ENCODE data around the gene VPS45. TPM values are rescaled to one million over a fixed set of nuclear protein-coding genes. Genes with fewer than 3 reads are reported as not detected.

VPS45 gene
- total and polyA plus RNA-seq, 2 of the 8 experiments (the other 6 are each of a cell fraction or from before 2014, with no cell fraction given): 19.1 to 27.6 TPM

GRCh38 chr1:150066838-150067183 is 765 bp upstream of the VPS45 start:
- H3K4me3 ChIP-seq (ENCODE audit: extremely low read depth in 1 of 4, insufficient read depth in 2 of 4, low read depth in 3 of 4, low read length in 4 of 4): peak overlapping the region; percentile 81 to 95 (median 91)
- H3K9me3 ChIP-seq (ENCODE audit: insufficient read depth in 2 of 2, low read depth in 1 of 2, low read length in 1 of 2): no peaks in the 10 kb centered on the region
- H3K23ac ChIP-seq (ENCODE audit: insufficient read length): no peak overlapping the region
- no peaks in the 10 kb centered on the region for H3K4me1 ChIP-seq (replicated peaks in 1 of 4; ENCODE audit: control insufficient read depth in 3 of 4, insufficient read depth in 4 of 4, low read length in 3 of 4)
- peak overlapping the region; percentile 85 to 97 (median 94) for H3K9ac ChIP-seq (replicated peaks in 1 of 4; ENCODE audit: extremely low read depth in 1 of 4, low read depth in 3 of 4, low read length in 3 of 4)
- H3K27ac ChIP-seq (ENCODE audit: low read depth, low read length): peak overlapping the region; percentile 93
- H2BK15ac ChIP-seq (ENCODE audit: low read length): no peak overlapping the region
- peak overlapping the region; percentile 66 to 91 for H3K4me2 ChIP-seq (ENCODE audit: insufficient read depth in 1 of 2, low read depth in 2 of 2, low read length in 2 of 2)
- H3K79me2 ChIP-seq (ENCODE audit: control insufficient read depth in 1 of 2, insufficient read depth in 2 of 2, low read length in 2 of 2): 0 out of 4 replicates have a peak, but pooled peaks cover 0 to 7% of the 10 kb centered on the region in 2 experiments
- no peaks in the 10 kb centered on the region for H4K20me1 ChIP-seq (replicated peaks in 1 of 2; ENCODE audit: control insufficient read depth in 1 of 2, insufficient read depth in 2 of 2, low read length in 2 of 2)
- peak overlapping the region; percentile 100; the same call in 1 of the 2 replicates for H4K8ac ChIP-seq (ENCODE audit: extremely low read depth, insufficient read depth, low read length)
- H3K23me2 ChIP-seq (ENCODE audit: low read depth, low read length): no peaks in the 10 kb centered on the region
- H3K36me3 ChIP-seq (ENCODE audit: control insufficient read depth in 2 of 4, insufficient read depth in 4 of 4, low read length in 3 of 4): peaks cover 0 to 5% (median 2%) of the 10 kb centered on the region in 4 experiments; a peak in 3 of 8 replicates
- no peak overlapping the region for H2BK120ac ChIP-seq (replicated peaks; ENCODE audit: low read depth, low read length)
- H3K27me3 ChIP-seq (replicated peaks in 1 of 4; ENCODE audit: control insufficient read depth in 3 of 4, extremely low read depth in 1 of 4, insufficient read depth in 3 of 4, low read length in 3 of 4): no peaks in the 10 kb centered on the region
- ChIA-PET CTCF (ENCODE audit: partially characterized antibody) (interaction anchor here (0.6 kb wide), 1 partner anchor 13 kb away, joined by 3 read pairs; no protein-coding TSS in a partner anchor), POLR2A (ENCODE audit: partially characterized antibody) (interaction anchor here (1.0 to 2.7 kb wide), 10 partner anchors 10 to 182 kb away, joined by 3 to 24 read pairs (median 5); partner anchors contain the start of gene OTUD7B)
- H4K91ac ChIP-seq (replicated peaks; ENCODE audit: insufficient read length, low read length): peak overlapping the region; percentile 42
- peak overlapping the region; percentile 72; the same call in 1 of the 2 replicates for H3K18ac ChIP-seq (ENCODE audit: extremely low read depth, low read length)
- no peak overlapping the region; the same call in 1 of the 2 replicates for H2BK12ac ChIP-seq (ENCODE audit: low read depth, low read length)
- no peak overlapping the region for H3K56ac ChIP-seq (replicated peaks; ENCODE audit: insufficient read length, low read depth, low read length)
- H3K14ac ChIP-seq (ENCODE audit: insufficient read length): no peak overlapping the region
- no peak overlapping the region for H2BK20ac ChIP-seq (ENCODE audit: low read length)
- no peaks in the 10 kb centered on the region for H3K79me1 ChIP-seq (ENCODE audit: low read depth, low read length)
- peak overlapping the region; percentile 55 for H4K5ac ChIP-seq (ENCODE audit: insufficient read length, low read depth, low read length)
- H2BK5ac ChIP-seq (ENCODE audit: low read depth, low read length): peak overlapping the region; percentile 99
- no peak overlapping the region for H3K4ac ChIP-seq (replicated peaks; ENCODE audit: insufficient read length, low read depth, low read length)
- whole genome bisulfite sequencing, 2 experiments (ENCODE audit: extremely low coverage in 1 of 2, insufficient coverage in 1 of 2, insufficient read length in 1 of 2, insufficient replicate concordance in 2 of 2, low coverage in 1 of 2, low lambda C conversion rate in 2 of 2, missing lambda C conversion rate in 1 of 2): 2% methylated on average over 18 of the region's 18 CpGs; no CpG with 5 or more reads in 1 of the 2 experiments
- peak; percentile 5 to 79 for DNase-seq (ENCODE audit: low read depth in 1 of 2, low spot score in 2 of 2)
- FAIRE-seq: no peak
- H2AK5ac ChIP-seq (ENCODE audit: low read depth, low read length): no peak overlapping the region; the same call in 1 of the 2 replicates
- H2AFZ ChIP-seq (ENCODE audit: low read length): peak overlapping the region; percentile 98
- no peak for TF ChIP-seq RNF2 (IDR thresholded peaks at IDR 0.05; ENCODE audit: borderline replicate concordance, low read depth, low read length, missing control alignments, poor library complexity, severe bottlenecking)
- TF ChIP-seq SUZ12 (IDR thresholded peaks at IDR 0.05; ENCODE audit: low read length): no peak
- no peak for TF ChIP-seq JUND (IDR thresholded peaks at IDR 0.05; ENCODE audit: low read length)
- TF ChIP-seq ZNF274 (IDR thresholded peaks at IDR 0.05; ENCODE audit: borderline replicate concordance, extremely low read depth, low read length): no peak
- TF ChIP-seq KDM1A (IDR thresholded peaks at IDR 0.05; ENCODE audit: borderline replicate concordance, low read length): no peak
- no peak for TF ChIP-seq CBX8 (IDR thresholded peaks at IDR 0.05; ENCODE audit: borderline replicate concordance, low read depth, low read length)
- no peak for TF ChIP-seq FOSL1 (IDR thresholded peaks at IDR 0.05; ENCODE audit: insufficient read depth, low read depth, low read length)
- no peak for TF ChIP-seq GTF2F1 (IDR thresholded peaks at IDR 0.05; ENCODE audit: borderline replicate concordance, low read depth, low read length)
- TF ChIP-seq CTBP2 (IDR thresholded peaks at IDR 0.05; ENCODE audit: borderline replicate concordance, insufficient read depth, insufficient read length, low read length): no peak
- no peak for TF ChIP-seq MAFK (IDR thresholded peaks at IDR 0.05; ENCODE audit: low read depth, low read length)
- peak; percentile 68; the same call in 1 of the 2 replicates for TF ChIP-seq EGR1 (IDR thresholded peaks at IDR 0.05; ENCODE audit: borderline replicate concordance, low read depth, low read length)
- no peak for TF ChIP-seq USF2 (IDR thresholded peaks at IDR 0.05; ENCODE audit: low read length)

Data from H1 (cell line).